SK-N-SH (cell line): ENCODE data around the gene IL1RAP. TPM values are rescaled to one million over a fixed set of nuclear protein-coding genes. Genes with fewer than 3 reads are reported as not detected.

Experiments
- CTCF ChIA-PET: fragments of 300-600, 350-600 bp; formaldehyde crosslinking; extraction: SDS; loops from one replicate; lab custom pipeline; 2021; lab: Yijun Ruan, JAX
- POLR2A ChIA-PET: fragments of 350-600 bp; sonication (Branson Sonifier 250); formaldehyde crosslinking; extraction: SDS; loops from one replicate; lab custom pipeline; 2020; ENCODE audit warnings: antibody characterized with exemption, inconsistent platforms; lab: Yijun Ruan, JAX
- DNase-seq: peaks from one replicate; pipeline ENCODE4 v3.0.0; 2012
- H2AFZ ChIP-seq: fragments of 200-600 bp; sonication (generic); 2 replicates; pipeline ENCODE4 v1.8.1; 2016; ENCODE audit warnings: antibody characterized with exemption, mild to moderate bottlenecking, low read depth
- H3F3A ChIP-seq: fragments of 200-600 bp; sonication (generic); replicated peaks from 2 replicates; pipeline ENCODE3; 2016; ENCODE audit warnings: antibody characterized with exemption, mild to moderate bottlenecking; ENCODE audit not compliant: insufficient read depth
- H3K27ac ChIP-seq, 2 experiments: fragments of 200-500 bp in 1 of 2; fragments of 200-600 bp in 1 of 2; sonication (Bioruptor generic) in 1 of 2; sonication (generic), shearing (Covaris generic) in 1 of 2; 2 replicates each; pipeline versions ENCODE4 v1.5.1 to v1.6.1; 2014 to 2016; ENCODE audit warnings: low read depth in 2 of 2, inconsistent platforms in 1 of 2, low read length in 1 of 2, mild to moderate bottlenecking in 1 of 2, mixed read lengths in 1 of 2
- H3K27me3 ChIP-seq: fragments of 200-600 bp; sonication (generic), shearing (Covaris generic); 2 replicates; pipeline ENCODE4 v1.6.1; 2016; ENCODE audit warnings: mixed run types; ENCODE audit not compliant: insufficient read depth
- H3K36me3 ChIP-seq, 2 experiments: fragments of 200-500 bp in 1 of 2; fragments of 200-600 bp in 1 of 2; sonication (Bioruptor generic) in 1 of 2; sonication (generic) in 1 of 2; replicated peaks in 1 of 2; 2 replicates each; pipeline versions ENCODE3 to v1.5.1; 2014 to 2016; ENCODE audit warnings: low read length in 1 of 2, mild to moderate bottlenecking in 1 of 2; ENCODE audit not compliant: insufficient read depth in 2 of 2, control insufficient read depth in 1 of 2
- H3K4me1 ChIP-seq, 2 experiments: fragments of 200-500 bp in 1 of 2; fragments of 200-600 bp in 1 of 2; sonication (Bioruptor generic) in 1 of 2; sonication (generic), shearing (Covaris generic) in 1 of 2; 2 replicates each; pipeline versions ENCODE4 v1.5.1 to v1.6.1; 2014 to 2016; ENCODE audit warnings: low read depth in 1 of 2, low read length in 1 of 2, mixed run types in 1 of 2; ENCODE audit not compliant: insufficient read depth in 2 of 2, control insufficient read depth in 1 of 2
- H3K4me2 ChIP-seq: fragments of 200-600 bp; sonication (generic), shearing (Covaris generic); 2 replicates; pipeline ENCODE4 v1.6.1; 2017; ENCODE audit warnings: mixed run types
- H3K4me3 ChIP-seq, 2 experiments: fragments of 200-500 bp in 1 of 2; fragments of 200-600 bp in 1 of 2; sonication (Bioruptor generic) in 1 of 2; sonication (generic), shearing (Covaris generic) in 1 of 2; 2 replicates each; pipeline versions ENCODE4 v1.5.1 to v1.8.1; 2014 to 2016; ENCODE audit warnings: low read depth in 2 of 2, inconsistent platforms in 1 of 2, low read length in 1 of 2, mild to moderate bottlenecking in 1 of 2, mixed read lengths in 1 of 2, moderate library complexity in 1 of 2
- H3K79me2 ChIP-seq: fragments of 200-600 bp; sonication (generic); 2 replicates; pipeline ENCODE4 v1.8.1; 2017; ENCODE audit warnings: mild to moderate bottlenecking; ENCODE audit not compliant: insufficient read depth
- H3K9ac ChIP-seq: fragments of 200-600 bp; sonication (generic); 2 replicates; pipeline ENCODE4 v1.6.1; 2017; ENCODE audit warnings: mixed run types
- H3K9me2 ChIP-seq: fragments of 200-600 bp; sonication (generic); 2 replicates; pipeline ENCODE4 v1.6.1; 2017; ENCODE audit warnings: mixed run types
- H3K9me3 ChIP-seq: fragments of 200-600 bp; sonication (generic); 2 replicates; pipeline ENCODE4 v1.6.1; 2017; ENCODE audit warnings: mixed run types, mild to moderate bottlenecking, moderate library complexity
- H4K20me1 ChIP-seq: fragments of 200-600 bp; sonication (generic); 2 replicates; pipeline ENCODE4 v1.6.1; 2017; ENCODE audit warnings: mild to moderate bottlenecking, mixed run types; ENCODE audit not compliant: insufficient read depth
- ELF1 ChIP-seq: IDR thresholded peaks from 2 replicates; pipeline ENCODE4 v1.4.0; 2012
- FOXJ3 ChIP-seq: sonication (generic); formaldehyde crosslinking; IDR thresholded peaks from 2 replicates; pipeline ENCODE4 v1.5.1; 2020; ENCODE audit warnings: mild to moderate bottlenecking, missing genetic modification reagents
- FOXM1 ChIP-seq: IDR thresholded peaks from 2 replicates; pipeline ENCODE4 v1.4.0; 2012; ENCODE audit warnings: low read depth, mild to moderate bottlenecking
- GABPA ChIP-seq: IDR thresholded peaks from 2 replicates; pipeline ENCODE4 v1.4.0; 2012; ENCODE audit warnings: low read depth, mild to moderate bottlenecking
- JUND ChIP-seq: IDR thresholded peaks from 2 replicates; pipeline ENCODE4 v1.4.0; 2012
- MEF2A ChIP-seq: IDR thresholded peaks from 2 replicates; pipeline ENCODE4 v1.4.0; 2012; ENCODE audit warnings: low read depth, borderline replicate concordance
- MXI1 ChIP-seq: IDR thresholded peaks from 2 replicates; pipeline ENCODE4 v1.6.1; 2012; ENCODE audit warnings: mild to moderate bottlenecking, low read depth, low read length, improper control_type of control experiment
- NRF1 ChIP-seq: IDR thresholded peaks from 2 replicates; pipeline ENCODE4 v1.6.1; 2012; ENCODE audit warnings: low read depth, mild to moderate bottlenecking, low read length
- RCOR1 ChIP-seq: fragments of 150-350 bp; IDR thresholded peaks from 2 replicates; pipeline ENCODE4 v1.6.1; 2017; ENCODE audit warnings: antibody characterized with exemption, low read length
- RFX5 ChIP-seq: IDR thresholded peaks from 2 replicates; pipeline ENCODE4 v1.6.1; 2012; ENCODE audit warnings: mild to moderate bottlenecking, improper control_type of control experiment, low read length
- RXRA ChIP-seq: IDR thresholded peaks from 2 replicates; pipeline ENCODE4 v1.4.0; 2012; ENCODE audit warnings: low read depth, mild to moderate bottlenecking, borderline replicate concordance
- TCF12 ChIP-seq: IDR thresholded peaks from 2 replicates; pipeline ENCODE4 v1.4.0; 2012
- TEAD4 ChIP-seq: IDR thresholded peaks from 2 replicates; pipeline ENCODE4 v1.4.0; 2012; ENCODE audit warnings: mild to moderate bottlenecking, borderline replicate concordance; ENCODE audit not compliant: insufficient read depth
- USF1 ChIP-seq: IDR thresholded peaks from 2 replicates; pipeline ENCODE4 v1.4.0; 2012; ENCODE audit warnings: low read depth, borderline replicate concordance
- YY1 ChIP-seq: IDR thresholded peaks from 2 replicates; pipeline ENCODE4 v1.4.0; 2012; ENCODE audit warnings: low read depth, mild to moderate bottlenecking
- WGBS: methylation state at CpG from one replicate; pipeline ENCODE4 v1.1.6; 2017; ENCODE audit warnings: low lambda C conversion rate; 5-methylcytosine and 5-hydroxymethylcytosine counted together
- polyA plus RNA-seq, 3 experiments: library from polyadenylated mRNA; depleted of rRNA; stranded (reverse); fragments of >200 nt; gene quantifications; 2 replicates each; pipeline ENCODE4 v1.2.3, GENCODE V29; 2012
- TF ChIP-seq, protein P1 (sequence below): IDR thresholded peaks from 2 replicates; pipeline ENCODE4 v1.4.0; 2012; ENCODE audit warnings: low read depth
- TF ChIP-seq, protein P2 (sequence below): IDR thresholded peaks from 2 replicates; pipeline ENCODE4; 2012

IL1RAP gene
- polyA plus RNA-seq, 1 of the 3 experiments (the other 2 are of a cell fraction): 7.6 TPM

- TF ChIP-seq RXRA: no peak
- no peak for TF ChIP-seq RCOR1
- TF ChIP-seq USF1: no peak
- TF ChIP-seq ELF1: no peak
- TF ChIP-seq, all 33 proteins: peak for 0
Observed at GRCh38 chr3:190596349-190597285, 82.7 kb downstream of the IL1RAP start (continued).

DNA sequence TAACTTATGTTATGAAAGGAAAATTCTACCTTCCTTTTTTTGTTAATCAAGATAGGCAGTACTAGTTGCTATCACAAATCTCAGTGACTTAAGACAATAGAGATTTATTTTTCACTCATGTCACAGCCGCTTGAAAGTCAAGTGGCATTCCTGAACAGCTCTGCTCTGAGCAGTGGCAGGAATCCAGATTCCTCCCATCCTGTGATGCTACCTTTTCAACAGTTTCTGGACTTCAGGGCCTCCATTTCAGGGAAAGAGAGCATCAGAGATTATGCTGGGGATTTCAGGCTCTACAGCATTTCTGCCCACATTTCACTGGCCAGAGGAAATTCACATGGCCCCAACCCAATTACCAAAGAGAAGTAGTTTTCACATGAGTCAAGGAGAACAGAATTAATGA is 83.4 kb downstream of the IL1RAP start:
- Histone ChIP-seq H3K9me2 (no peaks in the 10 kb centered on the region), H3K79me2 (no peaks in the 10 kb centered on the region; the same call in 1 of the 2 replicates), H2AFZ (no peak overlapping the region), H3K4me2 (no peak overlapping the region), H3K4me3 (no peak overlapping the region), H3K9me3 (no peaks in the 10 kb centered on the region), H3F3A (no peaks in the 10 kb centered on the region), H3K4me1 (peaks cover 0 to 21% of the 10 kb centered on the region in 2 experiments; a peak in 1 of 4 replicates), H3K27me3 (no peaks in the 10 kb centered on the region), H4K20me1 (no peaks in the 10 kb centered on the region), H3K27ac (peak overlapping the region in 1 of 2 experiments; percentile 6; a peak in 1 of 4 replicates), H3K36me3 (peaks cover 0 to 4% of the 10 kb centered on the region in 2 experiments), H3K9ac (no peak overlapping the region)
- no peak for TF ChIP-seq MXI1
- no peak for TF ChIP-seq FOXM1
- TF ChIP-seq RFX5: no peak
- TF ChIP-seq USF1: no peak
- TF ChIP-seq ELF1: no peak
- TF ChIP-seq, protein P1, sequence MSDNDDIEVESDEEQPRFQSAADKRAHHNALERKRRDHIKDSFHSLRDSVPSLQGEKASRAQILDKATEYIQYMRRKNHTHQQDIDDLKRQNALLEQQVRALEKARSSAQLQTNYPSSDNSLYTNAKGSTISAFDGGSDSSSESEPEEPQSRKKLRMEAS: no peak
- TF ChIP-seq JUND: no peak
- no peak for TF ChIP-seq NRF1
- no peak for TF ChIP-seq YY1
- no peak for TF ChIP-seq GABPA
- TF ChIP-seq TCF12: no peak
- TF ChIP-seq FOXJ3 (CRISPR knock-in tag): no peak
- TF ChIP-seq TEAD4: no peak
- no peak for TF ChIP-seq RXRA
- TF ChIP-seq MEF2A: no peak
- TF ChIP-seq, protein P2, sequence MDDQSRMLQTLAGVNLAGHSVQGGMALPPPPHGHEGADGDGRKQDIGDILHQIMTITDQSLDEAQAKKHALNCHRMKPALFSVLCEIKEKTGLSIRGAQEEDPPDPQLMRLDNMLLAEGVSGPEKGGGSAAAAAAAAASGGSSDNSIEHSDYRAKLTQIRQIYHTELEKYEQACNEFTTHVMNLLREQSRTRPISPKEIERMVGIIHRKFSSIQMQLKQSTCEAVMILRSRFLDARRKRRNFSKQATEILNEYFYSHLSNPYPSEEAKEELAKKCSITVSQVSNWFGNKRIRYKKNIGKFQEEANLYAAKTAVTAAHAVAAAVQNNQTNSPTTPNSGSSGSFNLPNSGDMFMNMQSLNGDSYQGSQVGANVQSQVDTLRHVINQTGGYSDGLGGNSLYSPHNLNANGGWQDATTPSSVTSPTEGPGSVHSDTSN: no peak
- POLR2A ChIA-PET: no interaction called here
- WGBS: 24% methylated on average over 1 of the region's 1 CpG
- CTCF ChIA-PET: no interaction called here
- no peak for DNase-seq
